HG02759 (cell line): Measurements from ENCODE around the gene CYP4V2.
"Not testable (repeated sequence)": the region's sequence is repeated elsewhere in the genome, so short reads cannot be mapped to it uniquely, and the experiment has no call there.

ENCODE experiments used
- ATAC-seq: cut with Tn5 transposase; IDR thresholded peaks from one replicate; pipeline ENCODE4 v1.9.1; 2021; ENCODE audit warnings: mild to moderate bottlenecking, moderate library complexity; ENCODE audit not compliant: unreplicated experiment

Gene CYP4V2

DNA sequence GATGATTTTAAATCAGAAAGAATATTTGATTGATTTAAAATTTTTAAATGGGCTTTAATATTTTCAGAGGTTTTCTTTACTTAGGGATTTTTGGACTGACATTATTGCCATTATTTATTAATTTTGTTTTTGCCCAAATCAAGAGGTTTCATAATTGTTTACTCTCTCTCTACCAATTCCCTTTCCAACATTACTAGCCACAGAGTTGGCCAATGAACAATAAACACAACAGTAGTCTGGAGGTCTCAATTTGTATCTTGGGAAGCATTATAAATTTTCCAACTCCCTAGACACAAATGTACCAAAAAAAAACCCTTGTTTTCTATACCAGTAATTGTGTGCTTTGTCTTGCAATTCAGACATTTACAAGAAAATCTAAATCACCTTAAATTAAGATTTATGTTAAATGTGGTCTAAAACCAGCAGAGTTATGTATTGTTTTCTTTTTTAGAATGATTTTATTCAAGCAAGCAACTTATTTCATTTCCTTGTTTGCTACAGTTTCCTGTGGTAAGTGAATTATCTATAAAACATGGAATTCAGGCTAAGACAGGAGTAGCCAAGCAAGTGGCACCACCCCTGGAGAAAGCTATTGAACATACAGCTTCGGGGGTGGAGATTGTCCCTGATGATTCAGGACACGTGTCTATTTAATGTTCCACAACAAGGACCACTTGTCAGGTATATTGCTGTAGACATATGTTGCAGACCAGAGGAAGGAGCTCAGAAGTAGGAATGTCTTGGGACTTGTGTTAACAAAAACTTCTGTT lies 36.6 kb downstream of the CYP4V2 start:
- ATAC-seq = no peak

DNA sequence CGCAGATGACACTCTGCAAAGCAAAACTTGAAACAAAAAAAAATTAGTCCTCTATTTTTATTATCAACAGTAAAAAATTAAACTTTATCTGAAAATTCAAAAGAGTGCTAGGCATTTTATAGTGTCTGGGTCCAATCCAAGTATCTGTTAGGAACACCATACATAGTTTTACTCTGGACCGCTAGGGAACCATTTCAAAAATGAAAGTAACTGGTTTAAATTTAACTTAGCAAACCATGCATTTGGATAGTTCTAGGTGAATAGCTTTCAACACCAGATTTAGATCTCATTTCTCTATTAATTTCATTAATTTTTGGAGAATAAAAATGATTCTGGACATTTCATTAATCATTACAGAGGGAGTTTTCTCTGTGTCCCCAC lies 37.1 kb downstream of the CYP4V2 start:
- no peak for ATAC-seq

DNA sequence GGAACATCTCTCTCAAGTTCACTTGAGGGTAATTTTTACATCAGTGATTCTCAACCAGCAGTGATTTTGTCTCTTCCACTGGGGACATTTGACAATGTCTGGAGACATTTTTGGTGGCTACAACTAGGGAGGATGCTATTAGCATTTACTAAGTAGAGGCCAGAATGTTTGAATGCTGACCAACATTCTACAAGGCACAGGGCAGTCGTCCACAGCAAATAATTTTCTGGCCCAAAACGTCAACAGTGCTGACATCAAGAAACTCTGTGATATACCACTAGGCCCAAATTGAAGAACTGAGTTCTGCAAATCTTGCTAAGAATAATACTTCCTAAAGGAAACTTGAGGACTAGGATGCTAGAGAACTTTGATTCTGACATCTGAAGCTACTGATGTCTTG lies 43.0 kb downstream of the CYP4V2 start:
- no peak for ATAC-seq

GRCh38 chr4:186236126-186236525 lies 44.8 kb downstream of the CYP4V2 start:
- no peak for ATAC-seq

- ATAC-seq = no peak
These were observed 49.1 kb downstream of the CYP4V2 start for GRCh38 chr4:186240452-186240847.

GRCh38 chr4:186240848-186241491 lies 49.6 kb downstream of the CYP4V2 start:
- ATAC-seq = no peak

DNA sequence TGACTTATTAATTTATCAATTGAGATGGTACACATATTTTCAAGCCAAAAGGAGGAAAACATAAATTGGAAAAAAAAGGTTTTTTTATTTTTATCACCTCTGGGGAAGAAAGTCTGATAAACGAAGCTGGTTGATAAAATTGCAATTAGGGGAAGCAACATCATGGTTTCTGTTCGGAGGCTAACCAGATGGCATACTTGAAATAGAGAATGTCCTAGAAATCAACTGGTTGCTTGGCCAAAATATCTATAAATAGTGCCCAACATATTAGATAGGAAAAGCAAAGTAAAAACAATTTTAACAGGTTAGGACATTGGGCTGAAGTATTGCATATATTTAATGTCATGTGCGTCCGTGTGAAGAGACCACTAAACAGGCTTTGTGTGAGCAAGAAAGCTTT lies 50.2 kb downstream of the CYP4V2 start:
- no peak for ATAC-seq

GRCh38 chr4:186242031-186242430 lies 50.7 kb downstream of the CYP4V2 start:
- not testable (repeated sequence) for ATAC-seq

GRCh38 chr4:186243331-186243730 lies 52.0 kb downstream of the CYP4V2 start:
- ATAC-seq = no peak

GRCh38 chr4:186244835-186245234 lies 53.5 kb downstream of the CYP4V2 start:
- ATAC-seq = no peak

GRCh38 chr4:186247062-186247752 lies 55.8 kb downstream of the CYP4V2 start:
- ATAC-seq = not testable (repeated sequence)

- ATAC-seq = no peak
These were observed 57.3 kb downstream of the CYP4V2 start for GRCh38 chr4:186248643-186249042.

- no peak for ATAC-seq
These were observed 58.7 kb downstream of the CYP4V2 start for GRCh38 chr4:186249785-186250754.

DNA sequence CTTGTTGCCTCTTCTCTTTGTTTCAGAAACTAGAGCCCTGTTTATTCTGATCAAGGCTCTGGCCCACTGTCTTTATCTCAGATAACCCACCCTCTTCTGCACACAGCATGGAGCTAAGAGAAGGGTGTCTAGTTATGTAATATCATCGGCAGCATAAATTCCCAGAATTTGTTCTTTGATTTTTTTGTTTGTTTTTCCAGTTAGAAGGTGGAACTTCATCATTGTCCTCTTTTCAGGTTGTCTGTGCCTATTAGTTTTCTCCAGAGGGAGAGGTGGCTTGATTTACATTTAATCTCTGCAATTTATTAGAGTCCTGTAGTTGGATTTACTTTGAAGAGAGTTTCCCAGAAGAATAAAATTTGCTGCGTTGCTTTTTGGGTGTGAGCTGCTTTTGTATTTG lies 59.4 kb downstream of the CYP4V2 start:
- no peak for ATAC-seq

GRCh38 chr4:186255122-186255521 lies 63.8 kb downstream of the CYP4V2 start:
- no peak for ATAC-seq

DNA sequence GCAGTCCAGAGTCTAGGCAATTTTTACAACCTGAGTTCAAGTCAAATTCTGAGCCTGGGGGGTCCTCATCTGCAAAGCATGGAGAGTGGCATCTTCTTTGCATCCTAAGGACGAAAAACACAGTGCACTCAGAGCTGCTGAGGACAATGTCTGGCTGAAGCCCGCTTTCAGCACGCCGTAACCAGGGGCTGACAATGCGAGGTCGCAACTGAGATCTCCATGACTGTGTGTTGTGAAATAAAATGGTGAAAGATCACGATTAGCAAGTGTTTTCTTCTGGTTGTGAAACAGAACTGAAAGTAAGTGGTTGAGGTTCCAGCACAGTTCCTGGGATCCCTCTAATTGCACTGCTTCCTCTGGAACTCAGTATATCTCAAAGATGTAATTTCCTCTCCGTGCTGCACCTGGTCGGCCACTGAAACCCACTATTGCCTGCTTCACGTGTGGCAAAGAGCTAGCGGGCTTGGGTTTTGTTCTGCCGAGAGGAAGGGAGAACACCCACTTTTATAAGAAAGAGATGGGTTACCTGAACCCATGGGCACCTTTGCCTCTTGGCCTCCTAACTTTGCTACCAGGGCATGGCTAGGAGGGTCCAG lies 66.9 kb downstream of the CYP4V2 start:
- ATAC-seq = no peak

DNA sequence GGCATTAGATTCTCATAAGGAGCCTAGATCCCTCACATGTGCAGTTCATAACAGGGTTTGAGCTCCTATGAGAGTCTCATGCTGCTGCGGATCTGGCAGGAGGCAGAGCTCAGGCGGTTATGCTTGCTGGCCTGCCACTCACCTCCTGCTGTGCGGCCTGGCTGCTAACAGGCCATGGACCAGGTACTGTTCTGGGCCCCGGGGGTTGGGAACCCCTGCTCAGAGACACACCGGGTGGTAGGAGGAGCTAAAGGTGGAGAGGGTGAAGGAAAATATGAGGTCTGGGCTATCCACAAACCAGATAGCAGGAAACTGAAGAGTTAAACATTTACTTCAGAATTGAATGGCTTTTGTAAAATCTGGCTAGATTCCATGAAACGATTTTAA lies 68.7 kb downstream of the CYP4V2 start:
- ATAC-seq = no peak
